Urinary bladder (tissue), 4 donors: ENCODE measurements around the gene EPOP. TPM values are rescaled to one million over a fixed set of nuclear protein-coding genes. Genes with fewer than 3 reads are reported as not detected.
"Not testable (repeated sequence)": the region's sequence is repeated elsewhere in the genome, so short reads cannot be mapped to it uniquely, and the experiment has no call there.

Source experiments
- DNase-seq: peaks from one replicate; pipeline ENCODE4 v3.0.0-alpha.2; 2015; ENCODE audit errors: extremely low spot score
- H3K27ac ChIP-seq: one replicate; pipeline ENCODE4 v1.5.1; 2013; ENCODE audit warnings: low read depth, mild to moderate bottlenecking, moderate library complexity
- H3K36me3 ChIP-seq: one replicate; pipeline ENCODE4 v1.6.1; 2013; ENCODE audit warnings: mild to moderate bottlenecking, moderate library complexity; ENCODE audit not compliant: insufficient read depth
- H3K4me1 ChIP-seq: one replicate; pipeline ENCODE4 v1.6.1; 2013; ENCODE audit warnings: mild to moderate bottlenecking, moderate library complexity; ENCODE audit not compliant: insufficient read depth
- H3K4me3 ChIP-seq: one replicate; pipeline ENCODE4 v1.5.1; 2013; ENCODE audit warnings: low read depth, low read length
- WGBS: extraction: QIAGEN DNeasy Blood & Tissue Kit; methylation state at CpG from one replicate; pipeline ENCODE4 v1.1.7; 2013; 5-methylcytosine and 5-hydroxymethylcytosine counted together
- polyA plus RNA-seq: library from polyadenylated mRNA; stranded (reverse); fragments of 200-250 nt; gene quantifications from one replicate; pipeline ENCODE4 v1.2.3, GENCODE V29; 2013
- total RNA-seq: library from RNA; depleted of rRNA; stranded (reverse); fragments of >200 nt; gene quantifications from one replicate; pipeline ENCODE4 v1.2.3, GENCODE V29; 2014
- donor health status: healthy with polysubstance abuse.
- donor health status: healthy.

EPOP gene
- total and polyA plus RNA-seq, 2 donors = 0.32 to 2.3 TPM

DNA sequence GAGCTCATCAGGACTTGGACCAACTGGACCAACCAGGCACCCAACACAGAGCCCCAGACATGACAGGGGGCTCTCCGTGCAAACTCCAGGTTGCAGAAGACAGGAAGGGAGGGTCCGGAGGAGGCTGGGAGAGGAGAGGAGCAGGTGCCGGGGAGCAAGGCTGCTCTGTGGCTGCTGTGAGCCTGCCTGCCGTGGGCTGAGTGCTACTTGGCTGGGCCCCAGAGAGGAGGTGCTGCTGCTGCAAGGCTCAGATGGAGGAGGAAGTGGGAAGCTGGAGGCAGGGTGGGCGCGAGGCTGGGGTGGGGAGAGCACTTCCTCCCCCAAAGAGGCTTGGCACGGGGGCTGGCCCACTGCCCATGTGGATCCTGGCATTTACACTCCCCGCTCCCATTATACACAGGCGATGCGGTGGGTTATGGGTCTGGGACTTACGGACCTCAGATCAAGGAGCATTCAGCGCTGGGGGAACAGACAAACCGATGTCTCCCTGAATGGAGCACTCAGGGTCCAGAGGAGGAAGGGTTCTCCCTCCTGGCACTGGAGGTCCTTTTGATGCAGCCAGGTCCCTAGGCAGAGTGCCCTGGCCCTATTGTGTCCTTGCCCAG, 15.9 kb downstream of the EPOP start:
- no peaks in the 10 kb centered on the region for H3K4me1 ChIP-seq
- no peak overlapping the region for H3K4me3 ChIP-seq
- no peak for DNase-seq
- no peaks in the 10 kb centered on the region for H3K36me3 ChIP-seq
- 49% methylated on average over 13 of the region's 13 CpGs for WGBS
- no peak overlapping the region for H3K27ac ChIP-seq

DNA sequence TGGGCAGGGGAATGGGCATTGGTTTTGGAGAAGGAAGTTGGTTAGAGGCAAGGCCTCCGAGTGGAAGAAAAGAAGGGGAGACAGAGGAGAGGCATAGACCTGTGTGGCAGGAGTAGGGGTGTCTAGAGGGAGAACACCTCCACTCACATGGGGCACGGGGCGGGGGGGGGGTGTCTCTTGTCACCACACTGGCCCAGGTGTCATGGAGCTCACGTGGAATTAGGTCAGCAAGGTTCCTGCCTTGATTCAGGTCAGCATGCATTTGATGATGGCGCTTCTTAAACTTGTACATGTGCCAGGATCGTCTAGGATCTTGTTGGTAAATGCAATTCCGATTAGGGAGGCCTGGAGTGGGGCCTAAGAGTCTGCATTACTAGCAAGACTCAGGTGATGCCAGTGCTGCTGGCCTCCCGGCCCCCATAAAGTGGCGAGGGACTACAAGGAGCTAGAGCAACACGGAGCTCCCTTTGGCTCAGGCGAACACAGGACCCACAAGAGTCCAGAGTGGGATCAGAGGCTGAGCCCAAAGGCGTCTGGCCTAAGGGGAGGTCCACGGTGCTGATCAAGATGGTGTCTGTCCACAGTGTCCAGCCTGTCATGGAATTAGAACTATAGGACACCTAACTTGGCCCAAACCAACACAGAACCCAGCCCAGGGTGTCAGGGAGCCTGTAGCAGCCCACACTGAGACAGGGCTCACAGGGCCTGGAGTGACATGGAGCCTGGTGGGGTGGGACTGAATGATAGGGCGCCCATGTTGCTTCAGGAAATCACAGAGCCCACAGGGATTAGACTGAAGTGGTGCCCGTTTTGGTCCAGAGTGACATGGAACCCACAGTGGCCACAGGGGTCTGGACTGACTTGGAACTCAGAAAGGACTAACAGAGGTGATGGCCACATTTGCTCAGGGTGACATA, 16.7 kb downstream of the EPOP start:
- DNase-seq = no peak
- no peaks in the 10 kb centered on the region for H3K4me1 ChIP-seq
- no peak overlapping the region for H3K27ac ChIP-seq
- no peaks in the 10 kb centered on the region for H3K36me3 ChIP-seq
- no peak overlapping the region for H3K4me3 ChIP-seq
- WGBS = 79% methylated on average over 15 of the region's 15 CpGs

GRCh38 chr17:38656959-38657823, 17.6 kb downstream of the EPOP start:
- 54% methylated on average over 27 of the region's 27 CpGs for WGBS
- no peak overlapping the region for H3K27ac ChIP-seq
- H3K4me1 ChIP-seq = no peaks in the 10 kb centered on the region

GRCh38 chr17:38654411-38655398, 20.1 kb downstream of the EPOP start:
- no peak for DNase-seq

More at GRCh38 chr17:38656959-38657823, 17.6 kb downstream of the EPOP start:
- no peak for DNase-seq
- no peaks in the 10 kb centered on the region for H3K36me3 ChIP-seq
- H3K4me3 ChIP-seq = no peak overlapping the region

GRCh38 chr17:38653679-38654078, 21.1 kb downstream of the EPOP start:
- 79% methylated on average over 5 of the region's 5 CpGs for WGBS
- no peak for DNase-seq
- no peak overlapping the region for H3K4me3 ChIP-seq

More at GRCh38 chr17:38654411-38655398, 20.1 kb downstream of the EPOP start:
- WGBS = 44% methylated on average over 21 of the region's 21 CpGs
- Histone ChIP-seq H3K4me3 (no peak overlapping the region), H3K4me1 (no peaks in the 10 kb centered on the region), H3K27ac (no peak overlapping the region), H3K36me3 (no peaks in the 10 kb centered on the region)

DNA sequence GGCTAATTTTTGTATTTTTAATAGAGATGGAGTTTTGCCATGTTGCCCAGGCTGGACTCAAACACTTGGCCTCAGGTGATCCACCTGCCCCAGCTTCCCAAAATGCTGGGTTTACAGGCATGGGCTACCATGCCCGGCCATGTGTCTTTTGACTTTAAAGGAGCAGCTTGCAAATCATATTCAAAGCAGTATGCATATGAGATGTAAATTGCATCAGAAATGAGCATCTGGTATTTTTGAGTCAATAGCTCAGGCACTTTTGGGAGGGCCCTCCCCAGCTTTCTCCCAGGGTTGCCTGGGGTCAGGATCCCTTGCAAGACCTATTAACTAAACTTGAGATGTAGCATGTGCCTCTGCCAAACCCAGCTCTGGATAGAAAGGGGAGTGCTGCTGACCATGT, 21.5 kb downstream of the EPOP start:
- no peak for DNase-seq
- H3K36me3 ChIP-seq = no peaks in the 10 kb centered on the region
- no peaks in the 10 kb centered on the region for H3K4me1 ChIP-seq
- no peak overlapping the region for H3K27ac ChIP-seq
- 98% methylated on average over 1 of the region's 1 CpG for WGBS
- no peak overlapping the region for H3K4me3 ChIP-seq

More at GRCh38 chr17:38653679-38654078, 21.1 kb downstream of the EPOP start:
- Histone ChIP-seq H3K36me3 (no peaks in the 10 kb centered on the region), H3K27ac (no peak overlapping the region), H3K4me1 (no peaks in the 10 kb centered on the region)

- H3K4me3 ChIP-seq, DNase-seq: not testable (repeated sequence)
- WGBS = 87% methylated on average over 11 of the region's 11 CpGs
Observed at GRCh38 chr17:38650653-38651173, 24.0 kb downstream of the EPOP start.

GRCh38 chr17:38637951-38638350, 36.8 kb downstream of the EPOP start:
- 82% methylated on average over 4 of the region's 4 CpGs for WGBS
- H3K27ac ChIP-seq = no peak overlapping the region
- no peaks in the 10 kb centered on the region for H3K36me3 ChIP-seq
- DNase-seq = no peak
- H3K4me3 ChIP-seq = no peak overlapping the region
- H3K4me1 ChIP-seq = no peaks in the 10 kb centered on the region

More at GRCh38 chr17:38650653-38651173, 24.0 kb downstream of the EPOP start:
- not testable (repeated sequence) for H3K27ac ChIP-seq, H3K4me1 ChIP-seq, H3K36me3 ChIP-seq

- Histone ChIP-seq H3K36me3 (no peaks in the 10 kb centered on the region), H3K27ac (no peak overlapping the region), H3K4me3 (no peak overlapping the region), H3K4me1 (no peaks in the 10 kb centered on the region)
- no peak for DNase-seq
- WGBS = 48% methylated on average over 9 of the region's 9 CpGs
Observed at GRCh38 chr17:38636054-38636453, 38.7 kb downstream of the EPOP start.

DNA sequence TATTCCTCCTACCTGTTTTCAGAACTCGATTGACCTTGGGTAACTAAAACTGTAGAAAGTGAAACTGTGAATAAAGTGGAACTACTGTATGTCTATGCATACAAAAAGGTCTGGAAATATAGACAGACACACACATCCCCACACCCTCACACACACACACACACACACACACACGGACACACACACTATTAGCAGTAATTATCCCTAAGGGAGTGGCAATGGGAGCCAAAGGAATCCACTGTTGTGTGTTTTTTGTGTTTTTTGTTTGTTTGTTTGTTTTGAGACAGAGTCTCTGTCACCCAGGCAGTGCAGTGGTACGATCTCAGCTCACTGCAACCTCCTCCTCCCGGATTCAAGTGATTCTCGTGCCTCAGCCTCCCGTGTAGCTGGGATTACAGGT, 42.4 kb downstream of the EPOP start:
- no peak overlapping the region for H3K4me3 ChIP-seq
- H3K36me3 ChIP-seq = no peaks in the 10 kb centered on the region
- H3K27ac ChIP-seq = no peak overlapping the region
- 76% methylated on average over 6 of the region's 6 CpGs for WGBS
- no peak for DNase-seq
- no peaks in the 10 kb centered on the region for H3K4me1 ChIP-seq

- H3K4me3 ChIP-seq = no peak overlapping the region
- 70% methylated on average over 3 of the region's 3 CpGs for WGBS
- no peaks in the 10 kb centered on the region for H3K4me1 ChIP-seq
- H3K27ac ChIP-seq = no peak overlapping the region
- H3K36me3 ChIP-seq = no peaks in the 10 kb centered on the region
- no peak for DNase-seq
Observed at GRCh38 chr17:38628441-38628840, 46.3 kb downstream of the EPOP start.

DNA sequence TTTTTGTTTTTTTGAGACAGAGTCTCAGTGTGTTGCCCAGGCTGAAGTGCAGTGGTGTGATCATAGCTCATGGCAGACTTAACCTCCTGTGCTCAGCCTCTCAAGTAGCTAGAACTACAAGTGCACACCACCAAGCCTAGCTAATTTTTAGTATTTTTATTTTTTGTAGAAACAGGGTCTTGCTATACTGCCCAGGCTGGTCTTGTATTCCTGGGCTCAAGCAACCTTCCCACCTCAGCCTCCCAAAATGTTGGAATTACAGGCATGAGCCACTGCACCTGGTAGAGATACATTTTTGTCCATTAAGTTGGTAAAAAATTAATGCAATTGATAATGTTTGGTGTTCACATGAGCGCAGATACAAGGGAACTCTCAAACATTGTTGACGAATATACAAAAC, 46.8 kb downstream of the EPOP start:
- no peaks in the 10 kb centered on the region for H3K36me3 ChIP-seq
- DNase-seq = no peak
- H3K4me1 ChIP-seq = no peaks in the 10 kb centered on the region
- H3K4me3 ChIP-seq = no peak overlapping the region
- WGBS = 93% methylated on average over 2 of the region's 2 CpGs
- no peak overlapping the region for H3K27ac ChIP-seq
